Stomach (tissue), 9 donors: Measurements from ENCODE around the gene GGACT. TPM values are rescaled to one million over a fixed set of nuclear protein-coding genes. Genes with fewer than 3 reads are reported as not detected.

ENCODE experiments used
- DNase-seq, 2 donors: peaks; one replicate each; pipeline versions ENCODE4 v3.0.0 to v3.0.0-alpha.2; 2013 to 2019
- H3K27ac ChIP-seq, 5 donors: fragments of 200-600 bp in 4 of 5; sonication (generic) in 4 of 5; one replicate each; pipeline ENCODE4 v1.5.1; 2013 to 2019; ENCODE audit warnings: mild to moderate bottlenecking in 1 of 5, moderate library complexity in 1 of 5
- H3K27me3 ChIP-seq, 3 donors: fragments of 200-600 bp; sonication (generic); one replicate each; pipeline ENCODE4 v1.5.1; 2017 to 2019; ENCODE audit warnings: mixed run types in 1 of 3
- H3K36me3 ChIP-seq, 4 donors: fragments of 200-600 bp; sonication (generic); 1 replicate in 3 of 4; 2 replicates in 1 of 4; pipeline ENCODE4 v1.5.1; 2016 to 2019
- H3K4me1 ChIP-seq, 4 donors: fragments of 200-600 bp; sonication (generic); one replicate each; pipeline ENCODE4 v1.5.1; 2016 to 2019
- H3K4me3 ChIP-seq, 4 donors: fragments of 200-600 bp; sonication (generic) in 3 of 4; one replicate each; pipeline ENCODE4 v1.5.1; 2016 to 2019; ENCODE audit warnings: mild to moderate bottlenecking in 1 of 4
- H3K9me3 ChIP-seq, 4 donors: fragments of 200-600 bp; sonication (generic); one replicate each; pipeline ENCODE4 v1.5.1; 2016 to 2019
- EP300 ChIP-seq: sonication (generic); formaldehyde crosslinking; IDR thresholded peaks from one replicate; pipeline ENCODE4 v1.6.1; 2017; ENCODE audit warnings: antibody characterized with exemption
- POLR2A ChIP-seq, 4 donors: fragments of 450-650 bp; IDR thresholded peaks; one replicate each; pipeline ENCODE4 v1.6.1; 2016; ENCODE audit warnings: antibody characterized with exemption in 4 of 4, control low read depth in 2 of 4, mild to moderate bottlenecking in 1 of 4, moderate library complexity in 1 of 4
- POLR2AphosphoS5 ChIP-seq, 3 donors: sonication (generic); formaldehyde crosslinking; IDR thresholded peaks; one replicate each; pipeline ENCODE4 v1.6.1; 2016; ENCODE audit warnings: antibody characterized with exemption in 3 of 3
- WGBS, 5 donors: extraction: QIAGEN DNeasy Blood & Tissue Kit in 3 of 5; methylation state at CpG; one replicate each; pipeline versions ENCODE4 v1.1.5 to v1.1.7; 2013 to 2018; 5-methylcytosine and 5-hydroxymethylcytosine counted together
- intact Hi-C: fragments of 100-400 bp; cut with DNase I; formaldehyde crosslinking; loops from one replicate; pipeline ENCODE4 v1.15.1; 2023; ENCODE audit warnings: low total_unique reads
- polyA plus RNA-seq, 3 donors: library from polyadenylated mRNA; stranded (reverse); fragments of 200-250 nt; gene quantifications; one replicate each; pipeline ENCODE4 v1.2.3, GENCODE V29; 2013
- total RNA-seq, 5 donors: library from RNA; depleted of rRNA; stranded (reverse); fragments of >200 nt; gene quantifications; one replicate each; pipeline versions ENCODE4 v1.1.0 to v1.2.3, GENCODE V29; 2014 to 2016
- TF ChIP-seq, protein P1 (sequence below), 7 experiments: fragments of 450-650 bp in 4 of 7; fragments of 200-600 bp in 3 of 7; sonication (generic) in 3 of 7; IDR thresholded peaks; one replicate each; pipeline ENCODE4 v1.5.1; 2016 to 2019; ENCODE audit warnings: antibody characterized with exemption in 7 of 7, control low read depth in 2 of 7, mild to moderate bottlenecking in 1 of 7
- donor health status: healthy with polysubstance abuse.
- donor health status: Bipolar disorder and iron deficiency.
- donor health status: healthy.

The GGACT gene
- total and polyA plus RNA-seq, 8 donors: 1.4 to 13.2 (median 6.0) TPM

DNA sequence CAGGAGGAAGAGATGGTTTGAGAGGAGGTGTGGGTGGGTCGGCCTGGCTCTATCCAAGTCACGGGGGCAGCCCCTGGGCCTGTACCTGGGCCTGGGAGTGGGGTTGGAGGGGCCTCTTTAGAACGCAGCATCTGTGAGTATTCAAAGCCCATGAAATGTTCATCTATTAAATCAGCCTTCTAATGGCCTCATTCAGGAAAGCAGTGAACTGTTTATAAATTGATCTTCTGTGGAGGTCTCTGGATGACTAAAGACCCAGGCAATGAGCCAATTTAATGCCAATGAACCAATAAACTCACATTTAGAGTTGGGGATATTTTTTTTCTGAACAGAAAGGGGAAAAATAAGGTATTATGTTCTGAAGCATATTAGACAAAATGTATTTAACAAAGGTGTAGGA is 19.9 kb upstream of the GGACT start:
- no peaks in the 10 kb centered on the region for H3K9me3 ChIP-seq
- intact Hi-C loops: no loop called here
- peaks cover 0 to 9% (median 2%) of the 10 kb centered on the region in 4 donors for H3K4me1 ChIP-seq
- WGBS, 5 donors: 88 to 98% (median 90%) methylated on average over 3 of the region's 3 CpGs
- H3K36me3 ChIP-seq: peaks cover 4 to 55% (median 36%) of the 10 kb centered on the region in 4 donors
- H3K4me3 ChIP-seq: no peak overlapping the region
- DNase-seq: no peak
- TF ChIP-seq, protein P1, sequence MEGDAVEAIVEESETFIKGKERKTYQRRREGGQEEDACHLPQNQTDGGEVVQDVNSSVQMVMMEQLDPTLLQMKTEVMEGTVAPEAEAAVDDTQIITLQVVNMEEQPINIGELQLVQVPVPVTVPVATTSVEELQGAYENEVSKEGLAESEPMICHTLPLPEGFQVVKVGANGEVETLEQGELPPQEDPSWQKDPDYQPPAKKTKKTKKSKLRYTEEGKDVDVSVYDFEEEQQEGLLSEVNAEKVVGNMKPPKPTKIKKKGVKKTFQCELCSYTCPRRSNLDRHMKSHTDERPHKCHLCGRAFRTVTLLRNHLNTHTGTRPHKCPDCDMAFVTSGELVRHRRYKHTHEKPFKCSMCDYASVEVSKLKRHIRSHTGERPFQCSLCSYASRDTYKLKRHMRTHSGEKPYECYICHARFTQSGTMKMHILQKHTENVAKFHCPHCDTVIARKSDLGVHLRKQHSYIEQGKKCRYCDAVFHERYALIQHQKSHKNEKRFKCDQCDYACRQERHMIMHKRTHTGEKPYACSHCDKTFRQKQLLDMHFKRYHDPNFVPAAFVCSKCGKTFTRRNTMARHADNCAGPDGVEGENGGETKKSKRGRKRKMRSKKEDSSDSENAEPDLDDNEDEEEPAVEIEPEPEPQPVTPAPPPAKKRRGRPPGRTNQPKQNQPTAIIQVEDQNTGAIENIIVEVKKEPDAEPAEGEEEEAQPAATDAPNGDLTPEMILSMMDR (IDR thresholded peaks at IDR 0.05): no peak
- TF ChIP-seq POLR2A (IDR thresholded peaks at IDR 0.05): no peak
- no peak for TF ChIP-seq POLR2AphosphoS5 (IDR thresholded peaks at IDR 0.05)
- TF ChIP-seq EP300: no peak
- no peak overlapping the region for H3K27ac ChIP-seq
- H3K27me3 ChIP-seq: no peaks in the 10 kb centered on the region

GRCh38 chr13:100604918-100605710 is 16.5 kb upstream of the GGACT start:
- no peaks in the 10 kb centered on the region for H3K9me3 ChIP-seq
- no peaks in the 10 kb centered on the region for H3K27me3 ChIP-seq
- H3K27ac ChIP-seq: no peak overlapping the region
- peaks cover 2 to 33% (median 16%) of the 10 kb centered on the region in 4 donors for H3K36me3 ChIP-seq
- DNase-seq: no peak
- peaks cover 0 to 5% (median 0%) of the 10 kb centered on the region in 4 donors for H3K4me1 ChIP-seq
- TF ChIP-seq POLR2AphosphoS5 (IDR thresholded peaks at IDR 0.05) (no peak), EP300 (no peak), POLR2A (IDR thresholded peaks at IDR 0.05) (no peak)
- TF ChIP-seq, protein P1 (IDR thresholded peaks at IDR 0.05): no peak
- intact Hi-C loops: no loop called here
- 29 to 56% (median 40%) methylated on average over 5 of the region's 5 CpGs for WGBS, 5 donors
- no peak overlapping the region for H3K4me3 ChIP-seq

GRCh38 chr13:100602493-100603111 is 14.0 kb upstream of the GGACT start:
- intact Hi-C loops: no loop called here

GRCh38 chr13:100601716-100602115 is 13.1 kb upstream of the GGACT start:
- Histone ChIP-seq H3K27ac (no peak overlapping the region), H3K4me1 (peaks cover 0 to 5% (median 0%) of the 10 kb centered on the region in 4 donors), H3K36me3 (peaks cover 0 to 18% (median 11%) of the 10 kb centered on the region in 4 donors), H3K4me3 (no peak overlapping the region), H3K9me3 (no peaks in the 10 kb centered on the region), H3K27me3 (no peaks in the 10 kb centered on the region)
- WGBS, 5 donors: 94 to 98% (median 97%) methylated on average over 7 of the region's 7 CpGs
- TF ChIP-seq EP300 (no peak), POLR2AphosphoS5 (IDR thresholded peaks at IDR 0.05) (no peak), POLR2A (IDR thresholded peaks at IDR 0.05) (no peak)
- TF ChIP-seq, protein P1 (IDR thresholded peaks at IDR 0.05): no peak
- no peak for DNase-seq
- intact Hi-C loops: no loop called here

More at GRCh38 chr13:100602493-100603111, 14.0 kb upstream of the GGACT start:
- TF ChIP-seq EP300 (no peak), POLR2A (IDR thresholded peaks at IDR 0.05) (no peak), POLR2AphosphoS5 (IDR thresholded peaks at IDR 0.05) (no peak)
- TF ChIP-seq, protein P1 (IDR thresholded peaks at IDR 0.05): no peak
- Histone ChIP-seq H3K27ac (no peak overlapping the region), H3K9me3 (no peaks in the 10 kb centered on the region), H3K4me3 (no peak overlapping the region), H3K36me3 (peaks cover 0 to 27% (median 13%) of the 10 kb centered on the region in 4 donors), H3K27me3 (no peaks in the 10 kb centered on the region), H3K4me1 (peaks cover 0 to 5% (median 0%) of the 10 kb centered on the region in 4 donors)
- peak in 1 of 2 donors; percentile 43 for DNase-seq
- WGBS, 5 donors: 64 to 78% (median 75%) methylated on average over 8 of the region's 8 CpGs
